ENCODE data around the gene KIAA1614. TPM values are rescaled to one million over a fixed set of nuclear protein-coding genes. Genes with fewer than 3 reads are reported as not detected.

Gene KIAA1614
- total RNA-seq, 1 donor from 2014 or later = 2.9 TPM

DNA sequence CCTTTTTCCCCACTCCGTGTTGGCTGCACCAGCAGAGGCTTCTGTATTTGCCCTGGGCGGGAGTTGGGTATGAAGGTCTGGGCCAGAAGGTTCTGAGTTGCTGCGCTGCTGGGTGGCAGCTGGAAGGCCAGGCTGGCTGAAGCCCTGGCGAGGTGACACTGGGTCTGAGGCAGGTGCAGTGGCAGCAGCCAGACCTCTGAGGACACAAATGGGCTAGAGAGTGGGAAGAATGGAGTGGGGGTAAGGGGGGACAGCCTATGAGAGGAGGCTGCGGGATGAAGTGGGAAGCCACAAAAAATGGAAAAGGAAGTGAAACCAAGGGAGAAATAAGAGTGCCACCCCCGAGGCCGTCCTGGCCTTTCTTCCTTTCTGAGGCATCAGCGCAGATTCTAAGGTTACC lies 56.7 kb downstream of the KIAA1614 start:
- H3K4me1 Mint-ChIP-seq (ENCODE audit: unreplicated experiment) = peaks cover 14% of the 10 kb centered on the region
- H3K9me3 Mint-ChIP-seq = no peaks in the 10 kb centered on the region
- H3K27me3 Mint-ChIP-seq = no peaks in the 10 kb centered on the region
- TF ChIP-seq, protein P1, sequence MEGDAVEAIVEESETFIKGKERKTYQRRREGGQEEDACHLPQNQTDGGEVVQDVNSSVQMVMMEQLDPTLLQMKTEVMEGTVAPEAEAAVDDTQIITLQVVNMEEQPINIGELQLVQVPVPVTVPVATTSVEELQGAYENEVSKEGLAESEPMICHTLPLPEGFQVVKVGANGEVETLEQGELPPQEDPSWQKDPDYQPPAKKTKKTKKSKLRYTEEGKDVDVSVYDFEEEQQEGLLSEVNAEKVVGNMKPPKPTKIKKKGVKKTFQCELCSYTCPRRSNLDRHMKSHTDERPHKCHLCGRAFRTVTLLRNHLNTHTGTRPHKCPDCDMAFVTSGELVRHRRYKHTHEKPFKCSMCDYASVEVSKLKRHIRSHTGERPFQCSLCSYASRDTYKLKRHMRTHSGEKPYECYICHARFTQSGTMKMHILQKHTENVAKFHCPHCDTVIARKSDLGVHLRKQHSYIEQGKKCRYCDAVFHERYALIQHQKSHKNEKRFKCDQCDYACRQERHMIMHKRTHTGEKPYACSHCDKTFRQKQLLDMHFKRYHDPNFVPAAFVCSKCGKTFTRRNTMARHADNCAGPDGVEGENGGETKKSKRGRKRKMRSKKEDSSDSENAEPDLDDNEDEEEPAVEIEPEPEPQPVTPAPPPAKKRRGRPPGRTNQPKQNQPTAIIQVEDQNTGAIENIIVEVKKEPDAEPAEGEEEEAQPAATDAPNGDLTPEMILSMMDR (conservative IDR thresholded peaks at IDR 0.05) = no peak
- H3K36me3 Mint-ChIP-seq = peaks cover 57% of the 10 kb centered on the region
- H3K4me3 Mint-ChIP-seq = no peak overlapping the region
- DNase-seq (ENCODE audit: extremely low spot score, unreplicated experiment) = no peak
- no peak overlapping the region for H3K27ac Mint-ChIP-seq

DNA sequence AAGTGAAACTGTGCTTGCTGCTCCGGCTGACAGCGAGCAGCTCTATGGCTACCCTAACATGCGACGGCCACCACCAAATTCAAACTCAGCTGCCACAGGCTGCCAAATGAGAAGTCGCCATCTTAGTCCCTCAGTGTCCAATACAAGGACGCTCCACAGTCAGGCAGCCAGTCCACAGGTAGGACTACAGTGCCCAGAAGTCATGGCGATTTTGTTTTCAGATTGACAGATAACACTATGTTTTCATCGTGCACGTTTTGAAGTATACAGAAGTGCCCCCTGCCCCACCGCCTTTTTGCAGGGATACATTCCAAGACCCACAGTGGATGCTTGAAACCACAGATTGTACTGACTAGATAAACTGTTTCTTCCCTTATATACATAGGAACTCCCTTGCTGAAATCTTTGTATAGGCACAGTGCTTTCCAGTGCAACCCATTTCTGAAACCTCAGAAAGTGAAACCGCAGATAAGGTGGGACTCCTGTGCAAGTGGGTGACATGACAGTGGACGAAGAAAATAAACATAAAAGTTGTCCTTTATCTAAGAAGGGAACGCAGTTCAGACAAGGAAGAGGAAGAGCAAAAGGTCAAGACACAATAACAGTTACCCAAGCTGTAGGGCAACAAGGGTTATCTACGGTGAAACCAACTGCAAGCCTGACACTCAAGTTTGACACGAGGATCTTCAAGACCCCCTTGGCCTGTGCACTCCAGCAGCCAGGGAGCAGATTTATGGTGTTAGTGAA lies 57.8 kb downstream of the KIAA1614 start:
- TF ChIP-seq, protein P1 (conservative IDR thresholded peaks at IDR 0.05) = no peak
- Mint-ChIP-seq H3K4me3 (no peak overlapping the region), H3K36me3 (peaks cover 59% of the 10 kb centered on the region), H3K4me1 (ENCODE audit: unreplicated experiment) (peaks cover 21% of the 10 kb centered on the region), H3K27me3 (no peaks in the 10 kb centered on the region), H3K27ac (no peak overlapping the region), H3K9me3 (no peaks in the 10 kb centered on the region)
- no peak for DNase-seq (ENCODE audit: extremely low spot score, unreplicated experiment)

DNA sequence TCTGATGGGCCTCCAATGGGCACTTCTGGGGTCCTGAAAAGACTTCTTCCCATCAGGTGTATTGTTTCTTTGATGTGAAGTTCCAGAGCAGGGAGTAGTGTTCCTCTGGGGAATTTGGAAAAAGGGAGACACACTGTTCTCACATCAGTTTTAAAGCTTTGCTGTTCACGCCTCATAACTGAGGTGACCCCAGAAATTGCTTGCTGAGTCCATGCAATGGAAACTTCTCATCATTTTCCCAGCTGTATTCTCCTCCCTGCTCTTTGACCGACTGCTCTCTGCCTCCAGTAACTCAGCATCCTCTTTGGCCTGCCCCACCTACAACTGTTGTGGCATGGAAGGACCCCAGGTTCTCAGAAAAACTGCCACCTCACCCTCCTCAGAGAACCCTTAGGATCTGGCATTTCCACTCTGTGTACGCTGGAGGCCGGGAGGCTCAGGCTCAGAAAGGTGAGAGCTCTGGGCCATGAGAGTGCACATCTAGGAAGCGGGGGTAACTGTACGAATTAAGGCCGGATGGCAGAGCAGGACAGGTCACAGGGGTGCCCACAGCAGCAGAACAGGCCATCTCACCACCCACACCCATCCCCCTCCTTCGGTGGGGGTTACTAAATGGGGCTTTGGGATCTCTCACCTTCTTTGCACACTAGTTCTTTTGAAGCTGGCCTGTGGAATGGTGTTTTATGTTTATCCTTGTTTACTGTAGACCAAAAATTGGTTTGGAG lies 58.7 kb downstream of the KIAA1614 start:
- H3K9me3 Mint-ChIP-seq = no peaks in the 10 kb centered on the region
- H3K36me3 Mint-ChIP-seq = peaks cover 66% of the 10 kb centered on the region
- peaks cover 30% of the 10 kb centered on the region for H3K4me1 Mint-ChIP-seq (ENCODE audit: unreplicated experiment)
- H3K4me3 Mint-ChIP-seq = no peak overlapping the region
- TF ChIP-seq, protein P1 (conservative IDR thresholded peaks at IDR 0.05) = no peak
- H3K27ac Mint-ChIP-seq = no peak overlapping the region
- H3K27me3 Mint-ChIP-seq = no peaks in the 10 kb centered on the region
- DNase-seq (ENCODE audit: extremely low spot score, unreplicated experiment) = no peak

DNA sequence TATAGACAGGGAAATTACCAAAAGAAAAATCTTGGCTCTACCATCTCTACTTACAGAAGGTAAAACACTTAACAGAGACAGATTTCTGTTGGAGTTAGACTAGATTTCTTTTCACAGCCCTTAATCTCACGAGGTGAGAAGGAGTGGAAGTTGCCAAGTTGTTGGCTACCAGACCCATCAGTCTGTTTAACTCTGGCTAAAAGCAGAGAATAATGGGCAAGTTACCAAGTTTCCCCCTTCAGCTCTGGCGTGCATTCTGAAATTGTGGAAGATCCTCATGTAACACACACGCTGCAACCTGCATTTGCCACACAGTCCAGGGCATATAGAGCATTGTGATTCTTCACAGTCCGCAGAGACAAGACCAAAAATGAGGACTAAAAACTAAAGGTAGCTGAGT lies 60.7 kb downstream of the KIAA1614 start:
- DNase-seq (ENCODE audit: extremely low spot score, unreplicated experiment) = peak; percentile 8
- TF ChIP-seq, protein P1 (conservative IDR thresholded peaks at IDR 0.05) = no peak
- Mint-ChIP-seq H3K4me1 (ENCODE audit: unreplicated experiment) (peaks cover 35% of the 10 kb centered on the region), H3K36me3 (peaks cover 58% of the 10 kb centered on the region), H3K4me3 (no peak overlapping the region), H3K27me3 (no peaks in the 10 kb centered on the region), H3K27ac (no peak overlapping the region), H3K9me3 (no peaks in the 10 kb centered on the region)

DNA sequence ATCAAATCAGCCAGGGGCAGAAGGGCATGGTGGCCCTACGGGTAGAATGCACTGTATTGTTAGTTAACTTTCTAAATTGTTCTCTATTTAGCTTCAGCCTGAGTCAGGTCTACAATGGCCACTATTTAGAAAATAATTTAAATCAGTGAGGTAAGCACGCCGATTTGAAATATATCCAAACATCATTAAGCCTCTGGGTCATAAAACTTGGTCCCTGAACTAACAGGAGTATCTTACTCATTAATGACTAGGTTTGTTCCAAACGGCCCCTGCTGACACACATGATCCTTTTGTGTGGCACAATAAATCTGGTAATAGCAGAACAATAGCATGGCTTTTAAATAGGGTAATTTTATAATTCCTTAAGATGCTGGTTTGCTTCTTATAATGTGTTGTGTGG lies 61.5 kb downstream of the KIAA1614 start:
- peaks cover 62% of the 10 kb centered on the region for H3K36me3 Mint-ChIP-seq
- H3K27me3 Mint-ChIP-seq = no peaks in the 10 kb centered on the region
- peaks cover 35% of the 10 kb centered on the region for H3K4me1 Mint-ChIP-seq (ENCODE audit: unreplicated experiment)
- H3K4me3 Mint-ChIP-seq = no peak overlapping the region
- H3K27ac Mint-ChIP-seq = no peak overlapping the region
- H3K9me3 Mint-ChIP-seq = no peaks in the 10 kb centered on the region
- DNase-seq (ENCODE audit: extremely low spot score, unreplicated experiment) = no peak
- TF ChIP-seq, protein P1 (conservative IDR thresholded peaks at IDR 0.05) = no peak
